Activated CD8-positive, alpha-beta memory T cell treated with anti-CD3 and anti-CD28 coated beads, Interleukin-2, amount 10 ng/mL, durations not matched to agents 7 days and 5 days (primary cell): ENCODE data around the gene VAMP4. TPM values are rescaled to one million over a fixed set of nuclear protein-coding genes. Genes with fewer than 3 reads are reported as not detected.

ENCODE experiments used
- total RNA-seq, 2 experiments: library from RNA; stranded (reverse); gene quantifications; one replicate each; pipeline ENCODE4 v1.2.3, GENCODE V29; 2021

Gene VAMP4
- total RNA-seq, 2 experiments from 2014 or later: 12.5 to 16.9 TPM

Other genes with a start within 250 kb of the VAMP4 start
- gene MYOCOS, start 119.8 kb downstream of the VAMP4 start, total RNA-seq: not detected
- not detected for gene MYOC, start 89.4 kb downstream of the VAMP4 start, total RNA-seq
- 10 to 100 TPM; 47.0 to 56.4 TPM for gene METTL13, start 39.6 kb upstream of the VAMP4 start, total RNA-seq
- gene DNM3, start 99.4 kb upstream of the VAMP4 start, total RNA-seq: 1 to 10 TPM; 1.7 to 2.2 TPM